Smooth muscle cell (in vitro differentiated cells): ENCODE data around the gene SLC44A1. TPM values are rescaled to one million over a fixed set of nuclear protein-coding genes. Genes with fewer than 3 reads are reported as not detected.

Source experiments
- DNase-seq: peaks from one replicate; lab custom pipeline; 2025; ENCODE audit not compliant: unreplicated experiment; lab: John Stamatoyannopoulos, UW
- H2AFZ ChIP-seq: fragments of 200-600 bp; sonication (generic); 2 replicates; pipeline ENCODE4 v1.6.0; 2016; ENCODE audit warnings: antibody characterized with exemption, low read depth, mild to moderate bottlenecking
- H3F3A ChIP-seq: fragments of 200-600 bp; sonication (generic); 2 replicates; pipeline ENCODE4 v1.6.0; 2017; ENCODE audit warnings: antibody characterized with exemption, low read depth
- H3K27ac ChIP-seq: fragments of 200-600 bp; sonication (generic); 2 replicates; pipeline ENCODE4 v1.5.1; 2016; ENCODE audit warnings: low read depth, mild to moderate bottlenecking
- H3K27me3 ChIP-seq: fragments of 200-600 bp; sonication (generic); 2 replicates; pipeline ENCODE4 v1.6.1; 2016; ENCODE audit warnings: low read depth, mild to moderate bottlenecking
- H3K36me3 ChIP-seq: fragments of 200-600 bp; sonication (generic); 2 replicates; pipeline ENCODE4 v1.5.1; 2016; ENCODE audit warnings: low read depth
- H3K4me1 ChIP-seq: fragments of 200-600 bp; sonication (generic); 2 replicates; pipeline ENCODE4 v1.5.1; 2016; ENCODE audit warnings: low read depth
- H3K4me2 ChIP-seq: fragments of 200-600 bp; sonication (generic); 2 replicates; pipeline ENCODE4 v1.6.0; 2016; ENCODE audit warnings: mild to moderate bottlenecking
- H3K4me3 ChIP-seq: fragments of 200-600 bp; sonication (generic); 2 replicates; pipeline ENCODE4 v1.5.1; 2016; ENCODE audit warnings: mild to moderate bottlenecking
- H3K79me2 ChIP-seq: fragments of 200-600 bp; sonication (generic); 2 replicates; pipeline ENCODE4 v1.6.0; 2016; ENCODE audit warnings: low read depth, mild to moderate bottlenecking
- H3K9ac ChIP-seq: fragments of 200-600 bp; sonication (generic); 2 replicates; pipeline ENCODE4 v1.6.0; 2016; ENCODE audit warnings: low read depth
- H3K9me3 ChIP-seq: fragments of 200-600 bp; sonication (generic); replicated peaks from 2 replicates; pipeline ENCODE4 v1.5.1; 2016; ENCODE audit warnings: low read depth
- H4K20me1 ChIP-seq: fragments of 200-600 bp; sonication (generic); 2 replicates; pipeline ENCODE4 v1.6.0; 2016; ENCODE audit warnings: low read depth
- CTCF ChIP-seq: fragments of 200-600 bp; sonication (generic); IDR thresholded peaks from 2 replicates; pipeline ENCODE4 v1.5.1; 2017; ENCODE audit warnings: borderline replicate concordance, mild to moderate bottlenecking, antibody characterized with exemption; ENCODE audit not compliant: insufficient read depth, poor library complexity, severe bottlenecking
- WGBS: methylation state at CpG from one replicate; pipeline ENCODE4 v1.1.7; 2016; ENCODE audit warnings: low lambda C conversion rate; 5-methylcytosine and 5-hydroxymethylcytosine counted together
- polyA plus RNA-seq: library from polyadenylated mRNA; unstranded; fragments of >200 nt; fragmentation: Nextera tagmentation; extraction: Ambion mirVana; gene quantifications from 2 replicates; pipeline ENCODE4 v1.2.1, GENCODE V29; 2016
- total RNA-seq: library from RNA; depleted of rRNA; stranded (reverse); fragments of >200 nt; gene quantifications from 2 replicates; pipeline ENCODE4 v1.2.3, GENCODE V29; 2014

SLC44A1 gene
- total and polyA plus RNA-seq, 2 experiments from 2014 or later: 14.0 to 22.2 TPM

DNA sequence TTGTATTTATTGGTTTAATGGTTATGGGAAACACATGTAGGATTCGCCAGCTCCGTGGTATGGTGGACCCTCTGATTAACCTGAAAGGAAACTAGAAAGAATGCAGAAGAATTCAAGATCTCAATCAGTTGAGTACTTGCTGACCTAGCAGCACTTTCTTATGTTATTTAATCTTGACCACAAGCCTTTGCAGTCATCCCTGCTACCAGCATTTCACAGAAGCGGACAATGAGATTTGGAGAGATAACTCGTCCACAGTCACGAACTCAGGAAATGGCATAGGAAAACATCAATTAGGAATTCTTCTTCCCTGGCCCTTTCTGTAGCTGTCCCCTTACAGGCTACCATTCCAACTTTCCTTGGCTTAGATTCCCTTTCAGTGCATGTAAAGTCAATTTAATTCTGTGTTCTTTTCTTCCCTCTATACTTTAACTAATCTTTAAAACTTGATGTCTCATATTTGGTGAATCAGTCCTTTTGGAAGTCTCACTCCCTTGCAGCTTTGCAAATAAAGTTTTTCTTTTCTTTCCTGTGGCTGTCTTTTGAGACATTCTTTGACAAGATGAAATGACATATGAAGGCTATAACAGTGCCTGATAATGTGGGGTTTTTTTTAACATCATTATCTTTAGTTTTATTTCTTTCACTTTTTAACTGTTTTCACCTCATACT lies 1.3 kb upstream of the SLC44A1 start:
- Histone ChIP-seq H3K27ac (peak overlapping the region; percentile 67), H3K4me3 (peak overlapping the region; percentile 78), H3K9me3 (no peaks in the 10 kb centered on the region), H4K20me1 (peaks cover 15% of the 10 kb centered on the region), H3F3A (peaks cover 16% of the 10 kb centered on the region), H2AFZ (peak overlapping the region; percentile 90), H3K4me2 (peak overlapping the region; percentile 80), H3K79me2 (peaks cover 20% of the 10 kb centered on the region), H3K4me1 (peaks cover 45% of the 10 kb centered on the region), H3K27me3 (no peaks in the 10 kb centered on the region), H3K9ac (peak overlapping the region; percentile 42), H3K36me3 (no peaks in the 10 kb centered on the region)
- WGBS: 5% methylated on average over 5 of the region's 5 CpGs
- no peak for TF ChIP-seq CTCF
- no peak for DNase-seq

GRCh38 chr9:105244734-105245028 lies 230 bp downstream of the SLC44A1 start:
- Histone ChIP-seq H3K79me2 (peaks cover 33% of the 10 kb centered on the region), H4K20me1 (peaks cover 23% of the 10 kb centered on the region), H3F3A (peaks cover 16% of the 10 kb centered on the region), H2AFZ (peak overlapping the region; percentile 92), H3K36me3 (no peaks in the 10 kb centered on the region), H3K4me1 (peaks cover 45% of the 10 kb centered on the region), H3K9ac (no peak overlapping the region), H3K4me2 (peak overlapping the region; percentile 95), H3K9me3 (no peaks in the 10 kb centered on the region), H3K27ac (no peak overlapping the region), H3K27me3 (no peaks in the 10 kb centered on the region), H3K4me3 (peak overlapping the region; percentile 78)
- DNase-seq: no peak
- no peak for TF ChIP-seq CTCF
- 2% methylated on average over 22 of the region's 48 CpGs for WGBS

GRCh38 chr9:105245029-105245890 lies 809 bp downstream of the SLC44A1 start:
- H3K4me1 ChIP-seq: peaks cover 45% of the 10 kb centered on the region
- H3K9ac ChIP-seq: peak overlapping the region; percentile 49
- H3K9me3 ChIP-seq: no peaks in the 10 kb centered on the region
- H3K79me2 ChIP-seq: peaks cover 39% of the 10 kb centered on the region
- no peak for DNase-seq
- TF ChIP-seq CTCF: no peak
- peak overlapping the region; percentile 25 for H3K27ac ChIP-seq
- H3K36me3 ChIP-seq: no peaks in the 10 kb centered on the region
- peaks cover 16% of the 10 kb centered on the region for H3F3A ChIP-seq
- H2AFZ ChIP-seq: peak overlapping the region; percentile 92
- H3K27me3 ChIP-seq: no peaks in the 10 kb centered on the region
- H3K4me3 ChIP-seq: peak overlapping the region; percentile 78
- H3K4me2 ChIP-seq: peak overlapping the region; percentile 95
- WGBS: under 1% methylated on average over 51 of the region's 57 CpGs
- H4K20me1 ChIP-seq: peaks cover 29% of the 10 kb centered on the region
